Naive thymus-derived CD4-positive, alpha-beta T cell (primary cell): ENCODE data around the gene RABL6. TPM values are rescaled to one million over a fixed set of nuclear protein-coding genes. Genes with fewer than 3 reads are reported as not detected.
"Not testable (repeated sequence)": the region's sequence is repeated elsewhere in the genome, so short reads cannot be mapped to it uniquely, and the experiment has no call there.

Source experiments
- ATAC-seq: fragments of 150-1000 bp; cut with Tn5 transposase; 2 replicates; pipeline ENCODE4 v1.10.0; 2021; ENCODE audit warnings: mild to moderate bottlenecking, moderate library complexity
- CTCF ChIA-PET: fragments of 350-600 bp; sonication (Branson Sonifier 250); formaldehyde crosslinking; loops from one replicate; lab custom pipeline; 2021; ENCODE audit warnings: antibody characterized with exemption; lab: Charles Lee
- POLR2A ChIA-PET: fragments of 350-600 bp; sonication (Branson Sonifier 250); formaldehyde crosslinking; loops from one replicate; lab custom pipeline; 2021; ENCODE audit warnings: antibody characterized with exemption, inconsistent platforms; lab: Charles Lee
- DNase-seq, 9 donors: peaks; one replicate each; pipeline versions ENCODE4 v3.0.0 to v3.0.0-alpha.2; 2020 to 2022; ENCODE audit warnings: mixed read lengths in 1 of 9
- H3K27ac ChIP-seq: one replicate; pipeline ENCODE4 v1.7.0; 2013; ENCODE audit warnings: mild to moderate bottlenecking, low read depth, low read length, moderate library complexity
- H3K27me3 ChIP-seq, 2 donors: one replicate each; pipeline ENCODE4 v1.7.0; 2013; ENCODE audit warnings: low read length in 2 of 2, mild to moderate bottlenecking in 2 of 2, moderate library complexity in 2 of 2; ENCODE audit not compliant: control insufficient read depth in 2 of 2, insufficient read depth in 2 of 2
- H3K36me3 ChIP-seq, 3 experiments: 1 replicate in 2 of 3; 2 replicates in 1 of 3; pipeline ENCODE4 v1.7.0; 2013; ENCODE audit warnings: low read length in 3 of 3, mild to moderate bottlenecking in 3 of 3, moderate library complexity in 1 of 3; ENCODE audit not compliant: insufficient read depth in 3 of 3, control insufficient read depth in 2 of 3
- H3K4me1 ChIP-seq, 2 donors: one replicate each; pipeline ENCODE4 v1.7.0; 2013; ENCODE audit warnings: low read length in 2 of 2, mild to moderate bottlenecking in 2 of 2, moderate library complexity in 1 of 2; ENCODE audit not compliant: control insufficient read depth in 2 of 2, insufficient read depth in 2 of 2
- H3K4me3 ChIP-seq: 2 replicates; pipeline ENCODE4 v1.7.0; 2013; ENCODE audit warnings: mild to moderate bottlenecking, low read length
- H3K9me3 ChIP-seq, 3 experiments: 1 replicate in 2 of 3; 2 replicates in 1 of 3; pipeline ENCODE4 v1.7.0; 2013; ENCODE audit warnings: low read length in 3 of 3; ENCODE audit not compliant: control insufficient read depth in 2 of 3
- H3K27ac Mint-ChIP-seq, 9 donors: one replicate each; pipeline ENCODE4 v1.8.0; 2020 to 2022; ENCODE audit warnings: mixed read lengths in 9 of 9, mild to moderate bottlenecking in 8 of 9, moderate library complexity in 5 of 9, inconsistent platforms in 2 of 9
- H3K27me3 Mint-ChIP-seq, 5 donors: one replicate each; pipeline ENCODE4 v1.8.0; 2021 to 2022; ENCODE audit warnings: mixed read lengths in 5 of 5, mild to moderate bottlenecking in 1 of 5
- H3K36me3 Mint-ChIP-seq, 5 donors: one replicate each; pipeline ENCODE4 v1.8.0; 2020 to 2022; ENCODE audit warnings: mixed read lengths in 5 of 5, mild to moderate bottlenecking in 3 of 5, inconsistent platforms in 1 of 5
- H3K4me1 Mint-ChIP-seq, 7 donors: one replicate each; pipeline ENCODE4 v1.8.0; 2020 to 2022; ENCODE audit warnings: mixed read lengths in 7 of 7, mild to moderate bottlenecking in 3 of 7, inconsistent platforms in 1 of 7
- H3K4me3 Mint-ChIP-seq, 10 donors: one replicate each; pipeline ENCODE4 v1.8.0; 2020 to 2022; ENCODE audit warnings: mild to moderate bottlenecking in 10 of 10, mixed read lengths in 10 of 10, moderate library complexity in 6 of 10, inconsistent platforms in 2 of 10
- H3K9me3 Mint-ChIP-seq, 11 donors: one replicate each; pipeline ENCODE4 v1.8.0; 2020 to 2022; ENCODE audit warnings: mixed read lengths in 11 of 11, mild to moderate bottlenecking in 4 of 11, inconsistent platforms in 1 of 11, moderate library complexity in 1 of 11
- intact Hi-C, 2 donors: fragments of 100-400 bp; cut with micrococcal nuclease; formaldehyde crosslinking; loops; one replicate each; pipeline ENCODE4 v1.15.1; 2023
- polyA plus RNA-seq, 2 donors: library from polyadenylated mRNA; unstranded; fragments of 300-500 nt; fragmentation: Illumina TruSeq; gene quantifications; one replicate each; pipeline ENCODE4 v1.2.3, GENCODE V29; 2021
- total RNA-seq, 6 experiments: library from RNA in 5 of 6; stranded (reverse) in 5 of 6; gene quantifications; 1 replicate in 5 of 6; 2 replicates in 1 of 6; pipeline ENCODE4 v1.2.3 and lab custom pipeline; 2021 to 2026

The RABL6 gene
- total and polyA plus RNA-seq, 7 experiments from 2014 or later, result 9.4 to 100 (median 60.7) TPM

- intact Hi-C loops, result no loop called here
- Histone ChIP-seq H3K4me1 (peaks cover 16 to 28% of the 10 kb centered on the region in 2 donors), H3K27me3 (no peaks in the 10 kb centered on the region), H3K4me3 (no peak overlapping the region), H3K36me3 (peaks cover 0 to 7% (median 0%) of the 10 kb centered on the region in 3 experiments), H3K9me3 (no peaks in the 10 kb centered on the region), H3K27ac (no peak overlapping the region)
- peak overlapping the region in 1 of 9 donors; percentile 12 for H3K27ac Mint-ChIP-seq
- peak overlapping the region in 2 of 10 donors; percentile 36 to 49 for H3K4me3 Mint-ChIP-seq
- H3K36me3 Mint-ChIP-seq, result peaks cover 0 to 3% (median 3%) of the 10 kb centered on the region in 5 donors
- DNase-seq, result no peak
- CTCF ChIA-PET, result interaction anchor here (0.6 to 1.5 kb wide), 2 partner anchors 14 to 227 kb away, joined by 3 to 4 read pairs; no protein-coding TSS in a partner anchor
- POLR2A ChIA-PET, result interaction anchor here (1.1 kb wide), 1 partner anchor 80 kb away, joined by 3 read pairs; no protein-coding TSS in a partner anchor
- ATAC-seq, result no peak
- H3K27me3 Mint-ChIP-seq, result peaks cover 0 to 32% (median 0%) of the 10 kb centered on the region in 5 donors
- H3K9me3 Mint-ChIP-seq, result no peaks in the 10 kb centered on the region
- H3K4me1 Mint-ChIP-seq, result peaks cover 8 to 39% (median 30%) of the 10 kb centered on the region in 7 donors
Measured at GRCh38 chr9:136802321-136802720, 5.4 kb upstream of the RABL6 start.

GRCh38 chr9:136803009-136803550, 4.7 kb upstream of the RABL6 start:
- DNase-seq, H3K36me3 ChIP-seq, ATAC-seq, H3K4me3 Mint-ChIP-seq, H3K27me3 ChIP-seq, H3K36me3 Mint-ChIP-seq, H3K9me3 Mint-ChIP-seq, H3K27ac ChIP-seq, H3K4me3 ChIP-seq, H3K9me3 ChIP-seq, POLR2A ChIA-PET, intact Hi-C loops: not testable (repeated sequence)
- peaks cover 16 to 28% of the 10 kb centered on the region in 2 donors for H3K4me1 ChIP-seq
- peak overlapping the region in 1 of 9 donors; percentile 81 for H3K27ac Mint-ChIP-seq
- H3K27me3 Mint-ChIP-seq, result peaks cover 0 to 28% (median 0%) of the 10 kb centered on the region in 5 donors
- CTCF ChIA-PET, result interaction anchor here (0.6 to 1.5 kb wide), 2 partner anchors 127 to 226 kb away, joined by 3 to 4 read pairs; no protein-coding TSS in a partner anchor
- peaks cover 8 to 39% (median 30%) of the 10 kb centered on the region in 7 donors for H3K4me1 Mint-ChIP-seq

GRCh38 chr9:136803551-136804508, 3.9 kb upstream of the RABL6 start:
- Histone ChIP-seq H3K27ac (no peak overlapping the region), H3K4me3 (no peak overlapping the region), H3K27me3 (no peaks in the 10 kb centered on the region), H3K36me3 (peaks cover 0 to 7% (median 0%) of the 10 kb centered on the region in 3 experiments), H3K9me3 (no peaks in the 10 kb centered on the region), H3K4me1 (peaks cover 19 to 31% of the 10 kb centered on the region in 2 donors)
- DNase-seq (no peak), ATAC-seq (no peak)
- Mint-ChIP-seq H3K9me3 (no peaks in the 10 kb centered on the region), H3K4me1 (peaks cover 9 to 40% (median 32%) of the 10 kb centered on the region in 7 donors), H3K27me3 (peaks cover 0 to 24% (median 0%) of the 10 kb centered on the region in 5 donors), H3K4me3 (peak overlapping the region in 3 of 10 donors; percentile 4 to 32 (median 10)), H3K27ac (peak overlapping the region in 4 of 9 donors; percentile 15 to 81 (median 45)), H3K36me3 (peaks cover 0 to 5% (median 3%) of the 10 kb centered on the region in 5 donors)
- ChIA-PET POLR2A (interaction anchor here (4.7 kb wide), 1 partner anchor 11 kb away, joined by 38 read pairs; the partner anchor contains the start of gene TMEM141), CTCF (interaction anchor here (0.6 to 1.5 kb wide), 2 partner anchors 127 to 226 kb away, joined by 3 to 4 read pairs; no protein-coding TSS in a partner anchor)
- intact Hi-C loops, result no loop called here

GRCh38 chr9:136804509-136805206, 3.1 kb upstream of the RABL6 start:
- Mint-ChIP-seq H3K4me3 (peak overlapping the region in 1 of 10 donors; percentile 32), H3K36me3 (peaks cover 0 to 8% (median 3%) of the 10 kb centered on the region in 5 donors), H3K9me3 (no peaks in the 10 kb centered on the region), H3K27me3 (peaks cover 0 to 22% (median 0%) of the 10 kb centered on the region in 5 donors), H3K27ac (no peak overlapping the region), H3K4me1 (peaks cover 16 to 49% (median 37%) of the 10 kb centered on the region in 7 donors)
- DNase-seq, result no peak
- Histone ChIP-seq H3K27ac (no peak overlapping the region), H3K27me3 (no peaks in the 10 kb centered on the region), H3K9me3 (no peaks in the 10 kb centered on the region), H3K4me1 (peaks cover 22 to 31% of the 10 kb centered on the region in 2 donors), H3K36me3 (peaks cover 0 to 7% (median 0%) of the 10 kb centered on the region in 3 experiments), H3K4me3 (no peak overlapping the region)
- POLR2A ChIA-PET, result interaction anchor here (0.8 to 4.7 kb wide), 2 partner anchors 12 to 14 kb away, joined by 3 to 38 read pairs; partner anchors contain the start of gene TMEM141
- CTCF ChIA-PET, result no interaction called here
- intact Hi-C loops, result loop anchor here in 1 of 2 donors (5.0 kb wide), 1 partner anchor 138 kb away; the partner anchor contains the start of gene FBXW5
- ATAC-seq, result no peak

- peaks cover 0 to 20% (median 0%) of the 10 kb centered on the region in 5 donors for H3K27me3 Mint-ChIP-seq
- ATAC-seq (no peak), DNase-seq (no peak)
- H3K4me3 Mint-ChIP-seq, result peak overlapping the region in 5 of 10 donors; percentile 29 to 78 (median 47)
- Histone ChIP-seq H3K9me3 (no peaks in the 10 kb centered on the region), H3K4me3 (no peak overlapping the region), H3K27ac (no peak overlapping the region), H3K4me1 (peaks cover 24 to 34% of the 10 kb centered on the region in 2 donors), H3K36me3 (peaks cover 0 to 7% (median 0%) of the 10 kb centered on the region in 3 experiments), H3K27me3 (no peaks in the 10 kb centered on the region)
- ChIA-PET POLR2A (interaction anchor here (0.7 to 4.7 kb wide), 4 partner anchors 13 to 262 kb away, joined by 3 to 38 read pairs (median 4); partner anchors contain the start of genes TMEM141 and TRAF2), CTCF (interaction anchor here (1.7 kb wide), 1 partner anchor 12 kb away, joined by 9 read pairs; no protein-coding TSS in a partner anchor)
- H3K9me3 Mint-ChIP-seq, result no peaks in the 10 kb centered on the region
- peaks cover 0 to 8% (median 3%) of the 10 kb centered on the region in 5 donors for H3K36me3 Mint-ChIP-seq
- peak overlapping the region in 2 of 9 donors; percentile 28 to 70 for H3K27ac Mint-ChIP-seq
- H3K4me1 Mint-ChIP-seq, result peaks cover 22 to 52% (median 36%) of the 10 kb centered on the region in 7 donors
- intact Hi-C loops, result loop anchor here in 1 of 2 donors (5.0 kb wide), 1 partner anchor 137 kb away; the partner anchor contains the start of gene FBXW5
Measured at GRCh38 chr9:136805207-136805740, 2.5 kb upstream of the RABL6 start.
